ENCODE measurements around the gene PPCDC. TPM values are rescaled to one million over a fixed set of nuclear protein-coding genes. Genes with fewer than 3 reads are reported as not detected.

Gene PPCDC
- polyA plus RNA-seq, 1 experiment: 5.5 TPM

DNA sequence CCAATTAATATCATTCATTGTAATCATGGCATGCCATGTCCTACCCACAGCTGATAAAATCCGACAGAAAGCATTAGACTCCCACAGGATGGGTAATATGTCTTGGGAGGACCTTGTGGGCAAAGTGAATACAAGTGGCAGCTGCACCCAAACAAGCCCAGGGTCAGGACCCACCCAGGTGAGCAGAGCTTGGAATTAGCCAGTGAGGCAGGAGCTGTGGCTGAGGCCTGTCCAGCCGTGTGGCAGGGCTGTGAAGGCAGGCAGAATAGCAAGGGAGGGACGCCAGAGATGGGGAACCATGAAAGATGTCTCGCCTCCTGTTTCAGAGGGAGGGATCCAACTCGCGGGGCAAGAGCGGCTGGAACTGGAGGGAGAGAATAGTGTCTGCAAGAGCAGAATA is 74.5 kb downstream of the PPCDC start:
- TF ChIP-seq, protein P1, sequence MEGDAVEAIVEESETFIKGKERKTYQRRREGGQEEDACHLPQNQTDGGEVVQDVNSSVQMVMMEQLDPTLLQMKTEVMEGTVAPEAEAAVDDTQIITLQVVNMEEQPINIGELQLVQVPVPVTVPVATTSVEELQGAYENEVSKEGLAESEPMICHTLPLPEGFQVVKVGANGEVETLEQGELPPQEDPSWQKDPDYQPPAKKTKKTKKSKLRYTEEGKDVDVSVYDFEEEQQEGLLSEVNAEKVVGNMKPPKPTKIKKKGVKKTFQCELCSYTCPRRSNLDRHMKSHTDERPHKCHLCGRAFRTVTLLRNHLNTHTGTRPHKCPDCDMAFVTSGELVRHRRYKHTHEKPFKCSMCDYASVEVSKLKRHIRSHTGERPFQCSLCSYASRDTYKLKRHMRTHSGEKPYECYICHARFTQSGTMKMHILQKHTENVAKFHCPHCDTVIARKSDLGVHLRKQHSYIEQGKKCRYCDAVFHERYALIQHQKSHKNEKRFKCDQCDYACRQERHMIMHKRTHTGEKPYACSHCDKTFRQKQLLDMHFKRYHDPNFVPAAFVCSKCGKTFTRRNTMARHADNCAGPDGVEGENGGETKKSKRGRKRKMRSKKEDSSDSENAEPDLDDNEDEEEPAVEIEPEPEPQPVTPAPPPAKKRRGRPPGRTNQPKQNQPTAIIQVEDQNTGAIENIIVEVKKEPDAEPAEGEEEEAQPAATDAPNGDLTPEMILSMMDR (IDR thresholded peaks at IDR 0.05; ENCODE audit: low read depth, low read length): no peak
- ChIA-PET POLR2A (no interaction called here), CTCF (no interaction called here)
- Histone ChIP-seq H3K27me3 (ENCODE audit: control insufficient read depth, insufficient read depth, low read length) (peaks cover 6% of the 10 kb centered on the region), H3K9me3 (ENCODE audit: control insufficient read depth, insufficient read depth, low read length) (no peaks in the 10 kb centered on the region; the same call in 1 of the 2 replicates), H3K4me3 (ENCODE audit: low read depth, low read length) (no peak overlapping the region), H3K27ac (ENCODE audit: low read depth, low read length) (no peak overlapping the region)
- DNase-seq (ENCODE audit: low read depth, low spot score): no peak

- DNase-seq (ENCODE audit: low read depth, low spot score): no peak
- TF ChIP-seq, protein P1 (IDR thresholded peaks at IDR 0.05; ENCODE audit: low read depth, low read length): no peak
- ChIA-PET CTCF (no interaction called here), POLR2A (no interaction called here)
- Histone ChIP-seq H3K9me3 (ENCODE audit: control insufficient read depth, insufficient read depth, low read length) (no peaks in the 10 kb centered on the region; the same call in 1 of the 2 replicates), H3K27ac (ENCODE audit: low read depth, low read length) (no peak overlapping the region), H3K4me3 (ENCODE audit: low read depth, low read length) (no peak overlapping the region), H3K27me3 (ENCODE audit: control insufficient read depth, insufficient read depth, low read length) (peaks cover 6% of the 10 kb centered on the region)
Observed at GRCh38 chr15:75098404-75098803, 75.0 kb downstream of the PPCDC start.

Small RNA genes lying within 50 kb of the gene (small RNA-seq; reads per million reads assigned to genes)
- gene AC015720.1 (ENCODE audit: insufficient read length, low read depth): not detected
- gene RF00019 (ENCODE audit: insufficient read length, low read depth): not detected

Other genes starting within 250 kb of the PPCDC start
- gene CSK, start 241.5 kb upstream of the PPCDC start, polyA plus RNA-seq (2011; rRNA removed): 17.2 and 25.1 TPM in 2 replicates
- gene LMAN1L, start 210.8 kb upstream of the PPCDC start, polyA plus RNA-seq (2011; rRNA removed): not detected in 2 replicates
- gene CPLX3, start 197.0 kb upstream of the PPCDC start, polyA plus RNA-seq (2011; rRNA removed): not detected in 2 replicates
- 14.2 and 18.6 TPM in 2 replicates for gene ULK3, start 180.4 kb upstream of the PPCDC start, polyA plus RNA-seq (2011; rRNA removed)
- gene SCAMP2, start 150.2 kb upstream of the PPCDC start, polyA plus RNA-seq (2011; rRNA removed): 116 and 127 TPM in 2 replicates
- gene MPI, start 133.5 kb upstream of the PPCDC start, polyA plus RNA-seq (2011; rRNA removed): 55.5 and 69.4 TPM in 2 replicates
- 38.2 and 43.2 TPM in 2 replicates for gene FAM219B, start 116.7 kb upstream of the PPCDC start, polyA plus RNA-seq (2011; rRNA removed)
- 134 and 147 TPM in 2 replicates for gene COX5A, start 85.5 kb upstream of the PPCDC start, polyA plus RNA-seq (2011; rRNA removed)
- 0.25 and 0.31 TPM in 2 replicates for gene RPP25, start 66.8 kb upstream of the PPCDC start, polyA plus RNA-seq (2011; rRNA removed)
- gene SCAMP5, start 28.0 kb upstream of the PPCDC start, polyA plus RNA-seq (2011; rRNA removed): 2.1 TPM in 2 replicates
- gene C15orf39, start 178.3 kb downstream of the PPCDC start, polyA plus RNA-seq (2011; rRNA removed): 2.1 and 3.3 TPM in 2 replicates
- gene GOLGA6C, start 234.7 kb downstream of the PPCDC start, polyA plus RNA-seq (2011; rRNA removed): not detected in 2 replicates

Data from AG04450 (cell line).